ENCODE results near the gene TAF1.
A peak's percentile ranks its signal among the peaks of the same experiment; 100 is the strongest.
"Not testable (repeated sequence)": the region's sequence is repeated elsewhere in the genome, so short reads cannot be mapped to it uniquely, and the experiment has no call there.

TAF1 gene

DNA sequence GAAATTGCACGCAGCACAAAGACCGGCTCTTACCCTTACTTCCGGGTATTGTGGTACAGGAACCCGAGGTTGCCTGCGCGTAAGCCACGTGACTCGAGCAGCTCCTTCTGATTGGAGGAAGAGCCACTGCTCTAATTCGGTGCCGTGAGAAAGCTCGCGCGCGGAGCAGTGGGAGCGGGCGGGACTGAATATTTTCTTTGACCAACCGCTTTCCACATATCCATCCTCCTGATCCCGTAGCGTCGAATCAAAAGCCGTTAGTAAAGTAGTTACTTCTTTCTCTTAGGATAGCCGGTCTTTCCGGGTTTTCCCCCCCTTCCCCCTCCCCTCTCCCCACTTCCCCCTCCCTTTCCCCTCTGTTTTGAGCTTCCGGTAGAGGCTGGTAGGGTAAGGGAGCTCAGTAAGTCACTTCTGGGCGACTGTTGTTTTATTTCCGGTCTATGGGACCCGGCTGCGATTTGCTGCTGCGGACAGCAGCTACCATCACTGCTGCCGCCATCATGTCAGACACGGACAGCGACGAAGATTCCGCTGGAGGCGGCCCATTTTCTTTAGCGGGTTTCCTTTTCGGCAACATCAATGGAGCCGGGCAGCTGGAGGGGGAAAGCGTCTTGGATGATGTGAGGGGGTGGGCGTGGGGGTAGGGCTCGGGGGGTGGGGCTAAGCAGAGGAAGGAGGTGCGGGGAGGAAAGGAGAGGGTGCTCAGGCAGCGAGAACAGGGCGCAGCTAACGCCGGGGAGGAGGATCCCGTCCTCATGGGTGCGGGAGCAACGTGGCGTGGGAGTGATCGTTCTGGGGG is at the start of gene TAF1:
TSS of gene TAF1 (plus strand) at position 483 of the 799 bp plus-strand sequence. CDS start at position 501, 18 bp downstream.
- DNase-seq: peak; percentile 89

DNA sequence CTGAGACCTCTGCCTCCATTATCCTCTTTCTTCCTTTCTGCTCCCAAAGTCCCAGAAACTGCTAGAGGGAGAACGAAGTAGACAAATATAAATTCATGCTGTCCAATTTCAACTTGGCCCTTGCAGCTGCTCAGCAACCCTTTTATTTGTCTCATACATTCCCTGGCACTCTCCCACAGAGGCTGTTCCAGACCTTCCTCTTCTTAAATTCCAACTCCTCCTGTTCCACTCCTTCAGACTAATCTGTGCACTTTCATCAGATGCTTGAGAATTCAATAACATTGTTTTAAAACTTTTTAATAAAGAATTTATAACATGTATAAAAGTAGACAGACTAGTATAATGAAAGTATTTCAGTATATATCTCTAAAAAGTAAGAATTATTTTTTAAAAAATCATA is 49.2 kb upstream of the TAF1 start:
- DNase-seq: not testable (repeated sequence)

DNA sequence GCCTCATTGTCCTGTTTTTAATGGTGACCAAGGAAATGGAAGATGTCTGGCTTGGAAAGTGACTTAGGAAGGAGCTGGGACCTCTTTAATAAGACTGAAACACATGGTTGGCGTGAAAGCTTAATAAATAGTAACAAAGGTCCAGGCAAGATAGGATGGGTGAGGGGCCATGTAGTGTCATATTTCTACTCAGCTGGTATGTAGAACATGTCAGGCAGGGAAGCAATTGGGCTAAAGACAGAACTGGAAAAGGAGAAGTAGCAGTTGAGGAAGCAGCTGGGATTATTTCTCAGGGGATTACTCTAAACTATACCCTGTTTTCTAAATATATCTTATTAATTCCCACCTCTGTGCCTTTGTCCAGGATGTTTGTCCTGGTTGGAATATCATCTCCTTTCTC is 46.0 kb upstream of the TAF1 start:
- DNase-seq: no peak

GRCh38 chrX:71321731-71322130 is 44.4 kb upstream of the TAF1 start:
- no peak for DNase-seq

DNA sequence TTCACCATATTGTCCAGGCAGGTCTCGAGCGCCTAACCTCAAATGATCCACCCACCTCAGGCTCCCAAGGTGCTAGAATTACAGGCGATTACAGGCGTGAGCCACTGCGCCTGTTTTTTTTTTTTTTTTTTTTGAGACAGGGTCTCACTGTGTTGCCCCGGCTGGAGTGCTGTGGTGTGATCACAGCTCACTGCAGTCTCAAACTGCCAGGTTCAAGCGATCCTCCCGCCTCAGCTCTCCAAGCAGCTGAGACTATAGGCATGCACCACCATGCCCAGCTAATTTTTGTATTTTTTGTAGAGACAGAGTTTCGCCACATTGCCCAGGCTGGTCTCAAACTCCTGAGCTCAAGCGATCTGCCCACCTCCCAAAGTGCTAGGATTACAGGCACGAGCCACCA is 41.7 kb upstream of the TAF1 start:
- DNase-seq: not testable (repeated sequence)

- DNase-seq: no peak
Measured at GRCh38 chrX:71326394-71326793, 39.8 kb upstream of the TAF1 start.

- not testable (repeated sequence) for DNase-seq
Measured at GRCh38 chrX:71349151-71349665, 16.9 kb upstream of the TAF1 start.

- not testable (repeated sequence) for DNase-seq
Measured at GRCh38 chrX:71349867-71350266, 16.3 kb upstream of the TAF1 start.

DNA sequence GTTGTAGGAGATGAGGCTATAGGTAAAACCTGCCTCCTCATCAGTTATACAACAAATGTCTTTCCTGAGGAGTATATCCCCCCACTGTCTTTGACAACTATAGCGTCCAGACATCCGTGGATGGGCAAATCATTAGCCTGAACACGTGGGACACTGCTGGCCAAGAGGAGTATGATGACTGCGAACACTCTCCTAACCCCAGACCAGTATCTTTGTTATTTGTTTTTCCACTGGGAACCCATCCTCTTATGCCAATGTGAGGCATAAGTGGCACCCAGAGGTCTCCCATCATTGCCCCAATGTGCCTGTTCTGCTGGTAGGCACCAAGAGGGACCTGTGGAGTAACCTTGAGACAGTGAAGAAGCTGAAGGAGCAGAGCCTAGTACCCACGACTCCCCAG is 13.7 kb upstream of the TAF1 start:
- not testable (repeated sequence) for DNase-seq

- no peak for DNase-seq
Measured at GRCh38 chrX:71364221-71364620, 1.9 kb upstream of the TAF1 start.

- no peak for DNase-seq
Measured at GRCh38 chrX:71365356-71365874, 742 bp upstream of the TAF1 start.

DNA sequence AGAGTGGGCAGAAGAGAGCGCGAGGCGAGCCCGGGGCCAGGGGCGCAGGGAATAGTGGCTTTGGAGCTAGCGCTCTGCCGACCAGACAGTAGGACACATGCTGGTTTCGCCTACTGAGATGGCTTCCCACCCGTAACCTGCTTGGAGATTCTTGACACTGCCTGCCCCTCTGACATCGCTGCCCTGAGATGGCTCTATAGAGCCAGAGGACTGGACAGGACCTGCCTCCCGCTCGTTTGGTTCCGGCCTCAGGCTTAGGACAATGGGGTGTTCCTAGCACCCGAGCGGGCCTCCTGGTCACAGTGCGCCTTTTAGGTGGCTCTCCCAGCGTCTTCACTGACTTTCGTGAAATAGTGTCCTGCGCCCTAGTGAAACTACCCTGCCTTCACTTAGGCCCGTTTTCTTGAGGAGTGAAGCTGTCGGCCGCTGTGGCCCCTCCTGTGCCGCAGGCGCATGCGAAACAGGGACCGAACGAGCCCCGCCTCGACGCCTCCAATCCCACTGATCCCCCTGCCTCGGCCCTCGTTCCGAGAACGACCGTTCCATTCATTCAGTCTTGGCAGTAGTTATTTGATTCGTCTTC is 608 bp downstream of the TAF1 start:
- peak; percentile 11 for DNase-seq

GRCh38 chrX:71367396-71367795 is 1.2 kb downstream of the TAF1 start:
- DNase-seq: no peak

GRCh38 chrX:71372388-71372787 is 6.2 kb downstream of the TAF1 start:
- no peak for DNase-seq

DNA sequence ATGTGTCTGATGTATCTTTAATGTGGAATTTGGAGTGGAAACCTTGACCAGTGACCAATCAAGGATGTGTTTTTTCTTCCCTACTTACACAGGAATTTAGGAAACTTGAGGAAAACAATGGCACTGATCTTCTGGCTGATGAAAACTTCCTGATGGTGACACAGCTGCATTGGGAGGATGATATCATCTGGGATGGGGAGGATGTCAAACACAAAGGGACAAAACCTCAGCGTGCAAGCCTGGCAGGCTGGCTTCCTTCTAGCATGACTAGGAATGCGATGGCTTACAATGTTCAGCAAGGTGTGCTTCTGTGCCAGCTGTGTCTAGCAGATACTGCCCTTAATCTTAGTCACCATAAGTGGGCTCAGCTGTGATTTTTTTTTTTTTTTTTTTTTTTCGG is 12.6 kb downstream of the TAF1 start:
- DNase-seq: no peak

DNA sequence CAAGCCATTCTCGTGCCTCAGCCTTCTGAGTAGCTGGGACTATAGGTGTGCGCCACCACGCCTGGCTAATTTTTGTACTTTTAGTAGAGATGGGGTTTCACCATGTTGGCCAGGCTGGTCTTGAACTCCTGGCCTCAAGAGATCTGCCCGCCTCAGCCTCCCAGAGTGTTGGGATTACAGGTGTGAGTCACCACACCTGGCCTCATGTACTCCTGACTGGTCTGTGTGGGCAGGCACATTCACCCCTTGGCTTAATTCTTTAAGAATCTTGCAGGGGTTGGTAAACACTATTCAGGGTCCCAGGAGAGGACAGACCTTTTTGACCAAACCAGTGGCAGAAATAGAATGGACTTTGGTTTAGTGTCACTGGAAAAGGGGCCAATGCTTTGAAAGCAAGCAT is 25.6 kb downstream of the TAF1 start:
- DNase-seq: not testable (repeated sequence)

- no peak for DNase-seq
Measured at GRCh38 chrX:71393919-71394318, 27.8 kb downstream of the TAF1 start.

DNA sequence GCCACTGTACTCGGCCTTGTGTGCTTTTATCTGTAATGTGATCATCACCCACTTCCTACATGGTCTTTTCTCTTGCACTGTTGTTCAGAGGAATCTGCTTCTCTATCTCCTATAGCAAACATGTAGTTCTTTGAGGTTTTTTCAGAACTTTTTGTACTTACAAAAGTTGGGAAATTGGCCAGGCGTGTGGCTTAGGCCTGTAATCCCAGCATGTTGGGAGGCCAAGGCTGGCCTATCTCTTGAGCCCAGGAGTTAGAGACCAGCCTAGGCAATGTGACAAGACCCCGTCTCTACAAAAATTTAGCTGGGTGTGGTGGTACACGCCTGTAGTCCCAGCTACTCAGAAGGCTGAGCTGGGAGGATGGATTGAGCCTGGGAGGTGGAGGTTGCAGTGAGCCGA is 30.4 kb downstream of the TAF1 start:
- no peak for DNase-seq

GRCh38 chrX:71400710-71401109 is 34.6 kb downstream of the TAF1 start:
- DNase-seq: no peak

DNA sequence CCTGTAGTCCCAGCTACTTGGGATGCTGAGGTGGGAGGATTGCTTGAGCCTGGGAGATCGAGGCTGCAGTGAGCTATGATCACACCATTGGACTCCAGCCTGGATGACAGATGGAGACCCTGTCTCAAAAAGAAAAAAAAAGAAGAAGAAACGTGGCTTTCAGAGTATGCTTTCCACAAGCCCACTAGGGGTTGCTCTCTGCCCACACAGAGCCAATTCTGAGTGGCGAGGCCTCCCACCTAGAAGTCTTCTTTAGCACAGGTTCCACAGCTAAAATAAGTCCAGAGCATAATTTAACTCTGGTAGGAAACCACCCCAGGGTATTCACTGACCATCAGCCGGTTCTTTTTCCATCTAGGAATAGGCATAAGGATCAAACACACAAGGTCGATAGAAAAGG is 50.1 kb downstream of the TAF1 start:
- DNase-seq: not testable (repeated sequence)

GRCh38 chrX:71420686-71421085 is 54.5 kb downstream of the TAF1 start:
- no peak for DNase-seq

DNA sequence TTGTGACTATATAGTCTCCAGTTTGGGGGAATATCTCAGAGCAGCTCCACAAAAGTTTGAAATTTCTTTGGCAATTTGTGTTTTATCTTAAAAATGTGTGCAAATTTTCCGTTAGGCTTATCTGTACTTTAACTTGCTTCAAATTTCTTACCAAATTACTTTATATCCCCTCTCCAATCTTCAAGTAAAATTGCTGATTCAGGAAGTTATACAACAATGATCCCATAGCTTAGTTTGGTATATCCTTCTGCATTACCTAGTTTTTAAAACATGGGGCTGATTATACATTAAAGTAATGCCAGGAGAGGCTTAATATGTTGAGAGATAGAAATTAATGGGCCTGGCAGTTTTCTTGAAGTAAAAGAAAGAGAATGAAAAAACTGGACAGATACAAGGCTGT is 66.6 kb downstream of the TAF1 start:
- DNase-seq: no peak

DNA sequence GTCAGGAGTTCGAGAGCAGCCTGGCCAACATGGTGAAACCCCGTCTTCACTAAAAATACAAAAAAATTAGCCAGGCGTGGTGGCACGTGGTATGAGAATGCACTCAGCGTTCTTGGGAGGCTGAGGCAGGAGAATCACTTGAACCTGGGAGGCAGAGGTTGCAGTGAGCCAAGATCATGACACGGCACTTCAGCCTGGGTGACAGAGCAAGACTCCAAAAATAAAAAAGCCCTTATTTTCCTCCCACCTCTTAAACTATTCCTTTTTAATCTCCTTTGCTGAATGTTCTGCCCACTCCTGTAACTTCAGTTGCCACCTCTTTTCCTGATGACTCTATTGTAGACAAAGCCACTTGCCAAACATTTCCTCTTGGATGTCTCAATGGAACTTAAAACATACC is 72.6 kb downstream of the TAF1 start:
- DNase-seq: no peak

GRCh38 chrX:71439420-71439819 is 73.3 kb downstream of the TAF1 start:
- no peak for DNase-seq
